Lower lobe of right lung (tissue), 2 donors: Measurements from ENCODE around the gene SLC9A9. TPM values are rescaled to one million over a fixed set of nuclear protein-coding genes. Genes with fewer than 3 reads are reported as not detected.

Source experiments
- ATAC-seq, 2 donors: fragments of 200-7000 bp; cut with Tn5 transposase; one replicate each; pipeline ENCODE4 v1.9.1; 2020 to 2022; ENCODE audit warnings: mild to moderate bottlenecking in 2 of 2, moderate library complexity in 2 of 2
- DNase-seq: peaks from one replicate; pipeline ENCODE4 v3.0.0-alpha.2; 2020
- H3K27ac ChIP-seq: fragments of 200-600 bp; one replicate; pipeline ENCODE4 v1.8.0; 2022
- H3K27me3 ChIP-seq: fragments of 200-600 bp; one replicate; pipeline ENCODE4 v1.8.0; 2022; ENCODE audit warnings: low read depth
- H3K36me3 ChIP-seq: fragments of 200-600 bp; one replicate; pipeline ENCODE4 v1.8.0; 2022; ENCODE audit warnings: mild to moderate bottlenecking
- H3K4me1 ChIP-seq: fragments of 200-600 bp; one replicate; pipeline ENCODE4 v1.8.0; 2022
- H3K4me3 ChIP-seq: fragments of 200-600 bp; one replicate; pipeline ENCODE4 v1.8.0; 2022; ENCODE audit warnings: mild to moderate bottlenecking
- H3K9me3 ChIP-seq: fragments of 200-600 bp; one replicate; pipeline ENCODE4 v1.8.0; 2022
- CTCF ChIP-seq: fragments of 200-600 bp; IDR thresholded peaks from one replicate; pipeline ENCODE4 v1.8.0; 2022; ENCODE audit warnings: antibody characterized with exemption, mild to moderate bottlenecking
- intact Hi-C: fragments of 100-400 bp; cut with DNase I; formaldehyde crosslinking; loops from one replicate; pipeline ENCODE4 v1.11.0; 2022
- total RNA-seq: library from RNA; stranded (reverse); fragmentation: NEBNext Ultra II Directional; extraction: Animal tissue kit (Norgen Biotek cat#: 25700); gene quantifications from one replicate; pipeline ENCODE4 v1.2.1, GENCODE V29; 2021
- donor health status: DM: no; HTN: yes; CAD: no; lungs with severe emphysema.

Gene SLC9A9
- total RNA-seq, 1 donor from 2014 or later = 15.6 TPM

GRCh38 chr3:143387425-143387824, 460.8 kb downstream of the SLC9A9 start:
- DNase-seq (no peak), ATAC-seq (no peak)
- no peaks in the 10 kb centered on the region for H3K36me3 ChIP-seq
- H3K4me3 ChIP-seq = no peak overlapping the region
- no peaks in the 10 kb centered on the region for H3K27me3 ChIP-seq
- no peaks in the 10 kb centered on the region for H3K4me1 ChIP-seq
- no peak for TF ChIP-seq CTCF
- no peak overlapping the region for H3K27ac ChIP-seq
- no peaks in the 10 kb centered on the region for H3K9me3 ChIP-seq
- intact Hi-C loops = no loop called here

GRCh38 chr3:143384076-143384475, 464.2 kb downstream of the SLC9A9 start:
- Histone ChIP-seq H3K27ac (no peak overlapping the region), H3K27me3 (no peaks in the 10 kb centered on the region), H3K9me3 (no peaks in the 10 kb centered on the region), H3K36me3 (no peaks in the 10 kb centered on the region), H3K4me3 (no peak overlapping the region), H3K4me1 (no peaks in the 10 kb centered on the region)
- TF ChIP-seq CTCF = no peak
- DNase-seq = no peak
- intact Hi-C loops = no loop called here
- ATAC-seq = no peak

GRCh38 chr3:143383421-143383820, 464.8 kb downstream of the SLC9A9 start:
- Histone ChIP-seq H3K4me1 (no peaks in the 10 kb centered on the region), H3K27me3 (no peaks in the 10 kb centered on the region), H3K36me3 (no peaks in the 10 kb centered on the region), H3K4me3 (no peak overlapping the region), H3K9me3 (no peaks in the 10 kb centered on the region), H3K27ac (no peak overlapping the region)
- no peak for DNase-seq
- intact Hi-C loops = no loop called here
- ATAC-seq = no peak
- no peak for TF ChIP-seq CTCF

GRCh38 chr3:143382816-143383215, 465.5 kb downstream of the SLC9A9 start:
- H3K27ac ChIP-seq = no peak overlapping the region
- intact Hi-C loops = no loop called here
- DNase-seq (no peak), ATAC-seq (no peak)
- H3K36me3 ChIP-seq = no peaks in the 10 kb centered on the region
- no peak overlapping the region for H3K4me3 ChIP-seq
- no peaks in the 10 kb centered on the region for H3K27me3 ChIP-seq
- H3K9me3 ChIP-seq = no peaks in the 10 kb centered on the region
- TF ChIP-seq CTCF = no peak
- no peaks in the 10 kb centered on the region for H3K4me1 ChIP-seq

GRCh38 chr3:143380449-143380848, 467.8 kb downstream of the SLC9A9 start:
- Histone ChIP-seq H3K9me3 (no peaks in the 10 kb centered on the region), H3K4me1 (no peaks in the 10 kb centered on the region), H3K36me3 (no peaks in the 10 kb centered on the region), H3K27ac (no peak overlapping the region), H3K27me3 (no peaks in the 10 kb centered on the region), H3K4me3 (no peak overlapping the region)
- no peak for TF ChIP-seq CTCF
- DNase-seq = no peak
- intact Hi-C loops = no loop called here
- no peak for ATAC-seq

- TF ChIP-seq CTCF = no peak
- H3K27me3 ChIP-seq = no peaks in the 10 kb centered on the region
- H3K4me3 ChIP-seq = no peak overlapping the region
- H3K36me3 ChIP-seq = no peaks in the 10 kb centered on the region
- no peaks in the 10 kb centered on the region for H3K4me1 ChIP-seq
- ATAC-seq (no peak), DNase-seq (no peak)
- H3K9me3 ChIP-seq = no peaks in the 10 kb centered on the region
- H3K27ac ChIP-seq = no peak overlapping the region
- intact Hi-C loops = no loop called here
These were observed 472.6 kb downstream of the SLC9A9 start for GRCh38 chr3:143375698-143376097.
